Suppressor macrophage treated with lipopolysaccharide for 1 hour (primary cell): ENCODE measurements around the gene CAPN12.

Experiments
- DNase-seq, 3 donors: peaks; one replicate each; pipeline ENCODE4 v3.0.0-alpha.2; 2020 to 2022

The CAPN12 gene

GRCh38 chr19:38725469-38726283 is 18.6 kb downstream of the CAPN12 start:
- no peak for DNase-seq

DNA sequence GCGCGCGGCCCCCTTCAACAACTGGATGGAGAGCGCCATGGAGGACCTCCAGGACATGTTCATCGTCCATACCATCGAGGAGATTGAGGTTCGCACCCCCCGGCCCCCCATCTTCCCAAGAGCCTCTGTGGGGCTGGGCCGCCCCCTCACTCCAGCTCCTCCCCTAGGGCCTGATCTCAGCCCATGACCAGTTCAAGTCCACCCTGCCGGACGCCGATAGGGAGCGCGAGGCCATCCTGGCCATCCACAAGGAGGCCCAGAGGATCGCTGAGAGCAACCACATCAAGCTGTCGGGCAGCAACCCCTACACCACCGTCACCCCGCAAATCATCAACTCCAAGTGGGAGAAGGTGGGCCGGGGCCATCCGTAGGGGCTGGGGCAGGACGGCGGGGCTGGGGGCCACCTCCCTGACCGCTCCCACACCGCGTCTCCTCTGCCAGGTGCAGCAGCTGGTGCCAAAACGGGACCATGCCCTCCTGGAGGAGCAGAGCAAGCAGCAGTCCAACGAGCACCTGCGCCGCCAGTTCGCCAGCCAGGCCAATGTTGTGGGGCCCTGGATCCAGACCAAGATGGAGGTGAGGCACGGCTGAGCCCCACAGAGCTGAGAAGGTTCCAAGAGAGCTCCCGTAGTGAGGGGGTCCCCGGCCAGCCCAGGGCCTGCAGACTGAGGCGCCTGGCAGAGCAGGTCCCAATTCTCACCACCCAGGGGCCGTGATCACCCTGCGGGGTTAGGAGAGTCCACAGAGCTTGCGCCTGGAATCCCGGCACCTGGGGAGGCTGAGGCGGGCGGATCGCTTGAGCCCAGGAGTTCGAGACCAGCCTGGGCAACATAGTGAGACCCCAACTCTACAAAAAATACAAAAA is 20.1 kb downstream of the CAPN12 start:
- DNase-seq, result no peak

- no peak for DNase-seq
Measured at GRCh38 chr19:38723606-38723965, 20.7 kb downstream of the CAPN12 start.

- DNase-seq, result no peak
Measured at GRCh38 chr19:38722947-38723605, 21.2 kb downstream of the CAPN12 start.

DNA sequence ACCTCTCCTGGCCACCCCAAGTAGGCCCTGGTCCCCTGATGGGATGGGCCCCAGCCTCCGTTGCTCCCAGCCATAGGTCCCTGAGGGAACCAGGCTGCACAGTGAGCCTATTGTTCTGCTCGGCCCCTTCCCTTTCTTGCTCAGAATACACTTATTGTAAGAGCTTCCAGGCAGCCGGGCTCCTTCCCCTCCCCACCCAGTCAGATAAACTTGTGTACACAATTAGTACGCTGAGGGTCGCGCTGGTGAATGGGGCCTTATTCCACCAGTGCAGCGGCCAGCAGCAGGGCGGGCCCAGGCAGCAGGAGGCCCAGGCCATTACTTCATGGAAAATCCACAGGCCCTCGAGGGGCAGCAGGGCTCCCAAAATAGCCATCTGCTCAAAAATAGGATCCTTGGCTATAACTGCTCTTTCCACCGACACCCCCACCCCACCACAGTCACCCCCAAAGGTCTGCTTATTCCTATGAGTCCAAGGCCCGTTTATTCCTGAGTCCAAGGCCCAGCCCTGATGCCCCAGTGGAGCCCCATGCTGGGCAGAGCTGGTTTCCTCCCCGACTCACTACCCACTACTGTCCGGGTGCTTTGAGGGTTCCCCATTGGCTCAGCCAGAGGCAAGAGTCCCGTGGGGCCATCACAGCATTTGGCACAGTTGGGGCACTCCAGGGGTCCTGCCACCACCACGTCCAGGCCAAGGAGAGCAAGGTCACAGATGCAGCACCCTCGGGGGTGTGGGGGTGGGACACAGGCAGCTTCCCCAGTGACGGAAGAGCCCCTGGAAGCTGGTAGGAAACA is 22.1 kb downstream of the CAPN12 start:
- no peak for DNase-seq

DNA sequence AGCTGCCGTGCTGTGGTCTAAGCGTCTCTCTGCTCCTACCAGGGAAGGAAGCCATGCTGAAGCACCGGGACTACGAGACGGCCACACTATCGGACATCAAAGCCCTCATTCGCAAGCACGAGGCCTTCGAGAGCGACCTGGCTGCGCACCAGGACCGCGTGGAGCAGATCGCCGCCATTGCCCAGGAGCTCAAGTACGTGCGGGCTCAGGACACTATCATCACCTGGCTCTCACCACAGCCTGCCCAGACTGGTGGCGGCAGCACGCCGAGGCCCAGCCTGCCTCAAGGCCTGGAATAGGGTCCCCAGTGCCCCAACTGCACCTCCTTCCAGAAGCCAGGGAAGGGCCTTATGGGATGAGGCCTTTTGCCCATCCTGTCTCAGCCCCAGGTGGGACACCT is 22.8 kb downstream of the CAPN12 start:
- DNase-seq, result no peak

DNA sequence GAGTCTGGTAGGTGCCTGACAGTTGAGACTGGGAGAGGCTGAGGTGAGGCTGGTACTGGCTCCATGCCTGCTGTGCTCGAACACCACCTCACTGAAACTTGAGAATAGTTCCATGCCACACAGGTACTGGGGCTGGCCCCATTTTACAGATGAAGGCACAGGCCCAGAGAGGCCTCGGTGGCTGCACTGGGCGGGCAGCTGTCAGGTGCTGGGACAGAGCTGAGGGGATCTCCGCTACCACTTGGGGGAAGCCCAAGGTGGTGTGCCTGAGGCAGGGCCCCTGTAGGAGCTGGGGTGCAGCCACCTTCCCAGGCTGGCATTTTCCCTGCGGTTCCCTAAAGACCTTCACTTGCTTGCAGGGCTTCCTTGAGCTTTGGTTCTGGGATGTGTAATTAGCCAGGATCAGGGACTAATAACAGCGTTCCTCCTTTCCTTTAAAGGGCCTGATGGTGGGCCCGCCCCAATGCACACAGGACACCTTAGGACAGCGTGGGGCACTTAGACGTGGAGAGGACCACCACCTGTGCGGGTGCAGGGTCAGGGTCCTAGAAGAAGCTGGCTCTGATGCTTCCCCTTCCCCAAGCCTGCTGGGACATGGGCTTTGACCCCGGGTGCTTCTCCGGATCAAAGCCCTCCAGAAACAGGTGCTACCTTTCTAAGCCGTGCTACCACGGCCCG is 23.6 kb downstream of the CAPN12 start:
- DNase-seq, result no peak

- no peak for DNase-seq
Measured at GRCh38 chr19:38719761-38720558, 24.3 kb downstream of the CAPN12 start.

DNA sequence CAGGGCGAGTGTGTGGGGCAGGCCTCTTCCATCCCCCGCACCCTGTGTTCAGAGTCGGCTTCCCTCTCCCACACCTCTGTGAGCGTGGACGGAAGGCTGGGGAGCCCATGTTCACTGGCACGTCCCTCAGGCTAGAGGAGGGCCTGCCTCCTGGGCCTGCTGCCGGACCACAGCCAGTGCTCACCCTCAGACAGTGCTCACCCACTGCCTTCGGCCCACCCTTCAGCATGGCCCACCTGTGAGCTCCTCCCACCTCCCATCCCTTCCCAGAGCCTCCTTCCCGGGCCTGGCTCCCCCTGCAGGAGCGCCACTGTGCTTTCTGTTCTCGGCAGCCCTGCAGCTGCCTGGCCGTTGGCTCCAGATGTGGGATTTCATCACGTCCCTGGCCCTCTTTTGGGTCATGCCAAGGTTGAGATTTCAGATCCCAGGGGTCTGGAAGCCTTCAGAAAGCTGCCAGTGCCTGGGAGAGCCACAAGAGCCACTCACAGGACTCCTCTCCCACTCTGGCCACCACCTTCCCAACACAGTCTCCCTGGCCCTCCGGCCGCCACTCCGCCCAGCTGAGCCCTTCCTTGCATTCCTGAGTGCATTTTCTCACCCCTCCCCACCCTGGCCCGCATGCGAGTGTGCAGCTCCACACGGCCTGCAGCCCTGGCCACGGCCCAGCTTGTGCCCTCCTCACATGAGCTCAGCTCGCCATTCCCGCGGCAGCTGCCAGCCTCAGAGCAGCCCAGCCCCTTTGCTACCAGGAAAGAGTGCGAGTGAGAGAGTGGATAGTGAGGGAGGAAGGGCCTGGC is 25.3 kb downstream of the CAPN12 start:
- DNase-seq, result no peak

DNA sequence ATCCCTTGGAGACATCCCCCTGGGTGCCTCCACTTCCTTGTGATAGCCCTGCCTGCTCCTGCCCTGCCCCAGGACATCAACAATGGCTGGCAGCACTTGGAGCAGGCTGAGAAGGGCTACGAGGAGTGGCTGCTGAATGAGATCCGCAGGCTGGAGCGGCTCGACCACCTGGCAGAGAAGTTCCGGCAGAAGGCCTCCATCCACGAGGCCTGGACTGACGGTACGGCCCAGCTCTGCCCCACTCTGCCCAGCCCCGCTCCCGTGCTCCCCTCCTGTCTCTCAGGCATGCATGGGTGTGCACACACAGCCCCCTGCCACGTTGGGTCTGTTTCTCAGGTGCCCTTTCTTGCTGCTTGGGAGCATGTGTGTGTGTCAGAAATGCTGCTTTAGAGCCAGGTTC is 26.4 kb downstream of the CAPN12 start:
- DNase-seq, result no peak

DNA sequence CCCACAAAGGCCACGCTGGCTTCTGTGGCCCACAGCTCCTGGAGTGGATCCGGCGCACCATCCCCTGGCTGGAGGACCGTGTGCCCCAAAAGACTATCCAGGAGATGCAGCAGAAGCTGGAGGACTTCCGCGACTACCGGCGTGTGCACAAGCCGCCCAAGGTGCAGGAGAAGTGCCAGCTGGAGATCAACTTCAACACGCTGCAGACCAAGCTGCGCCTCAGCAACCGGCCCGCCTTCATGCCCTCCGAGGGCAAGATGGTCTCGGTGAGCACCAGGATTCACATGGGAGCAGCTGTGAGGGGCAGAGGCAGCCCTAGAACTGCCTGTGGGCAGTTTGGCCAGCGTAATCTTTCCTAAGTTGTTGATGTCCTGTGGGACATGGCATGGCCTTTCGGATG is 27.2 kb downstream of the CAPN12 start:
- DNase-seq, result no peak

DNA sequence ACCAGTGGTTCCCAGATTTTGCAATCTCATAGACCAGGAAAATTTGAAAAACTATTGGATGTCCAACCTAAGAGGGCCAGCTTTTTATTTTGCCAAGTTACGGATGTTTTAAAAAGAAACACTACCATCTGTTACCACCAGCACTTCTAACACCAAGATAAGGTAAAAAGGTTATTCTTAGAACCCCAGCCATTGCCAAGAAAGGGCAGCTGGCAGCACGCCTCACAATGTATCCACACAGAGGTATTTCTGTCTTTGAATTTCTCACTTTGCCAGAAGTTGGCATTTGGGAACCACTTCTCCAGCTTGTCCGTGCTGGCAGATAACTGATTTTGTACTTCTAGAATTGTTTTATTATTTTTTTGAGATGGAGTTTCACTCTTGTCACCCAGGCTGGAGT is 28.7 kb downstream of the CAPN12 start:
- DNase-seq, result no peak

DNA sequence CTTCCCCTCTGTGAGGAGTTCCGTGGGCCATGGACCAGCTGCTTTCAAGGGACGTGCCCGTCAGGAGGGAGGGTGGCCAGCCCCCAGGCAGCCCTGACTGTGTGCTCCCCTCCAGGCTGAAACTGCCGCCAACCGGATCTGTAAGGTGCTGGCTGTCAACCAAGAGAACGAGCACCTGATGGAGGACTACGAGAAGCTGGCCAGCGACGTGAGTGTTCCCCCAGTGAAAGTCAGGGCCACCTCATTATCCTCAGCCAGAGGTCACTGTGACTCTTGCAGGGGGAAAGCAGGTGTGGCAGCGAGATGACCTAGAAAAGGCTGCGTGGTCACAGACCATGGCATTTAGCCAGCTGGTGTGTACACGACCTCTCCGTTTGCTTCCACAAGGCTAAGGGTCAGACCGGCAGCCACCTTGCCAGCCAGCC is 29.9 kb downstream of the CAPN12 start:
- no peak for DNase-seq

DNA sequence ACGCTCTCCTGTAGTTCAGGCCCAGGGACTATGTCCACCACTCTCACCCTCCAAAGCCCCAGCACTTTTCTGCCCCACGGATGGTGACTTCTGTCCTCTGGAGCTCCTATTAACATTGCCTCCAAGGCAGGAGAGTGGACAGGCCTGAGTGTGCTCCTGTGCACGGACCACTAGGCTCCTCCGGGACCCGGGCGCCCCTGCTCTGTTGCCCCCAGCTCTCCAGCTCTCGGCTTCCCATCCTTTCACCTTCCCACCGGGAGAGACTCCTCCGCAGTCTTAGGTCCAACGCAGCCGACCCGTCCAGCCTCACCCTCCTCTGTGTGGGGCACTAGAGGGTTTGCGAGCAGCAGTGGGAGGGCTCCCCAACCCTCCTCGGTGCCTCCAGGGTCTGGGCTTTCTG is 30.4 kb downstream of the CAPN12 start:
- no peak for DNase-seq

DNA sequence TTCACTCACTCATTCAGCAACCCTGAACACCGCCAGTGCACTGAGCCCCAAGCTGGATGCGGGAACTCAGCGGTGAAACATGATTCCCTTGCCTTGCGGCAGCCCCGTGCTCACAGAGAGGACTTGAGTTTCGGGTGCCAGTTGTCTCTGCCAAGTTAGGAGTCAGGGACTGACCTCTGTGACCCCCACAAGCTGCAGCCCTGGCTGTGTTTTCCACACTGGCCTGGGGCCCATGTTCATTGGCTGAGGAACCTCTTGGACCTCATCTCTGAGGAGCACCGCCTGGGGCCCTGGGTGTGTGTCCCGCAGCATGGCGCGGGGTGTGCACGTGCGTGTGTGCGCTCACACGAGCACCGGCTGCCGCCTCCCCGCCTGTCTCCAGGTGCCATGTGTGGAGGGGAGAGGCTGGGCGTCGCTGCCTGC is 31.0 kb downstream of the CAPN12 start:
- no peak for DNase-seq

DNA sequence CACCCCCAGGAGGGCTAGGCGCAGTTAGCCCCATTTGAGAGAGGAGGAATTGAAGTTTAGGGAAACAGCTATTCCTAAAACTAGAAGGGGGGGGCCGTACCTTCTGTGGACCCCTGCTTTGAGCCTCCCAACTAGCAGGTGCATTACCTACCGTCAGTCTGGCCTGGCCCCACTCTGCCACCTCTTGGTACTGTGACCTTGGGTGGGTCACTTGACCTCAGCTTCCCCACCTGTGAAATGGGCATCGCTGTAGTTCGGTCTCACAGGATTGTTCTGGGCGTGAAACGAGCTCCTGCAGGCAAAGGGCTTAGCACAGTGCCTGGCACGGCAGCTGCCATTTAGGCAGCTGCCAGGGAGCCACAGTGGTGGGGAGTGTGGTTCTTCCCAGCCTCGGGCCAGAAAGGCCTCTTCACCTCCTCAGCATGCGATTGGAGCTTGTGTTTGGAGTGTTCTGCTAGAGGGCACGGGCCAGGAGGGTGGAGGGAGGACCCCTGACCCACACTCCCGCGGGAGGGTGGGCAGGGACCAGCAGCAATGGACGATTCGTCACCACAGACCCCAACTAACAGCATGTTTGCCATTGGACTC is 32.0 kb downstream of the CAPN12 start:
- DNase-seq, result no peak

DNA sequence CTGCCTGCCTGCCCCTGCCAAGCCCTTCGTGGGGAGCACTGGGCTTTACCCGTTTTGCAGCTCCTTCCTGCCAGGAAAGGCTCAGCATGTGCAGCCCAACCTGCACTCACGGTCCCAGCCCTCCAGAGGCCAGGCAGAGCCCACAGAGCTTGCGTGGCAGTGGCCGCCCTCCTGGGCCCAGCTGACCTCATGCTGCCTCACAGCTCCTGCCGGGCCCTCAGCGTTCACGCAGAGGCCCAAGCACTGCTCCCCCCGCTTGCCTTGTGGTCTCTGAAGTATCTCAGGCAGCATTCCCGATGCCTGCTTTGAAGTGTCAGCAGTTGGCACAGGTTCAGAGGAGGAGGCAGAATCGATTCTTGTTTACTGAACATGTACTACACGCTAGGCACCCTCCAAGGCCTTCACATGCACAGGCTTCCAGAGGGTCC is 32.5 kb downstream of the CAPN12 start:
- DNase-seq, result no peak

- DNase-seq, result no peak
Measured at GRCh38 chr19:38710928-38711725, 33.1 kb downstream of the CAPN12 start.

DNA sequence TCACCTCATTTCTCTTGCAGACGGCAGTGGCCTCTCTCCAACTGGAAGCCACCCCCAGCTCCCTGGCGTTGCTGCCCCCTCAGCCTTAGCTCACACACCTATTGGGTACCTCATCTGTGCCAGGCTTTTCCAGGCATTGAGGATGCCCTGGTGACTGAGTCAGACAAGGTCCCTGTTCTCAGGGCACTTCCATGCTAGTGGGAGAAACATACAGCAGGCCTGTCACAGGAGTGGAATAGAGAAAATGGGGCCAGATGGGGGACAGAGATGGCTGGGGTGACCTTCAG is 33.9 kb downstream of the CAPN12 start:
- no peak for DNase-seq
